T-helper 9 cell (primary cell): ENCODE results near the gene CGNL1.

Experiments
- DNase-seq: peaks from one replicate; pipeline ENCODE4 v3.0.0-alpha.2; 2020

The CGNL1 gene

DNA sequence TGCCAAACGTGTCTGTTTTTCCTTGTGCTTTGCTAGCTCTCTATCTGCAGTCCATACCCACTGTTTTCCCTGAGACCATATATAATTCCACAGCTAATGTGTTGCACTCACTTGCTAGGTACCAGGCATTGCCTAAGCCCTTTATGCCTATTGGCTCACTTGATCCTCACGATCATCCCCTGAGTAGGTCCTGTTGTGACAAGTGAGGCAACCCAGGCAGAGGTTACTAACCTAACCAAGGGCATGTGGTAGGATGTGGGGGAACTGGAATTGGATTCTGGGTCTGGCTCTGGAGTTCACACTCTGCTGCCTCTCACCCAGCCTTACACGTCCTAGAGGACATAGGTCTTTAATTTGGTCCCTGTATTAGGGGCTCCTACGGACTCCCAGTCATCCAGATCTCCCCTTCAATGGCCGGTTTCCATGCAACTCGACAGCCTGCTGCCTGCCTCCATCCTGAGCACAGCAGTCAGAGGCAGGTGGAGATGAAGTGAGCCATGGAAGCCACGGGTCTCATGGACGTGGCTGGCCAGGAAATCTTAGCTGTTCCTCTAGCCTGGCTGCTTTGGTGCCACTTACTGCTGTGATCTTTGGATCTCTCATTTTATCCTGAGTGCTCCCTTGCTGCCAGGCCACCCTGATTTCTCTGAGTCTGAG lies 176.5 kb downstream of the CGNL1 start:
- DNase-seq: no peak

GRCh38 chr15:57553526-57553925 lies 177.2 kb downstream of the CGNL1 start:
- no peak for DNase-seq

DNA sequence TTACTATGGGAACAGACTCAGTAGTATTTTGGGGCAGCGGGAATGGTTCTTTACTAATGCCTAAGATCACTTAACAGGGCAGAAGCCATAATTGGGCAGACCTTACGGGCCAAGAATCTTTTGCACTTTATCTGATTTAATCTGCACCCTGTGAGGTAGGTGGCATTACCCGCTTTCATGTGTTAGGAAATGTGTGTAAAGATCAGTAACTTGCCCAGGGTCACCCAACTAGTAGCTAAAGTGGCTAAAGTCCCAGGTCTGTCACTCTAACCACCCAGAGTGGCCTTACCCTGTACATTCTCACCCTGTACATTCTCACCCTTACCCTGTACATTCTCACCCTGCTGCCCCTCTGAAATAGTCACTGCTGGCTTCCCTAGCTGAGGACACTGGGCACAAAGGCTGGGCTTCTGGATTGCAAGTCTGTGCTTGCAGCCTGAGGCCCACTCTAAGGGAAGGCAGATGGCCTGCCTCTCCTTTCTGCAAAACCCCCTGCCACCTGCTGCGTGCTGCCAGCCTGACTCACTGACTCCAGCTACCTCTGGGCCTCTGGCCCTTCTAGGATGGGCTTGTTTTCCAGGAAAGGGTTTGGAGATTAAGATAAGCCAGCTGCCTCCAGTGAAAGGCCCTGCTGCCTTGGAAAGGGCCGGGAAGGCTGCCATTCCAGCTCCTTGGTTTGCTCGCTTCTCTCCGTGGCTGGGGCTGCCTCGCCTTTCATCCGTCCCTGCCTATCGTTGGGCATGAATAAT lies 177.9 kb downstream of the CGNL1 start:
- DNase-seq: no peak

DNA sequence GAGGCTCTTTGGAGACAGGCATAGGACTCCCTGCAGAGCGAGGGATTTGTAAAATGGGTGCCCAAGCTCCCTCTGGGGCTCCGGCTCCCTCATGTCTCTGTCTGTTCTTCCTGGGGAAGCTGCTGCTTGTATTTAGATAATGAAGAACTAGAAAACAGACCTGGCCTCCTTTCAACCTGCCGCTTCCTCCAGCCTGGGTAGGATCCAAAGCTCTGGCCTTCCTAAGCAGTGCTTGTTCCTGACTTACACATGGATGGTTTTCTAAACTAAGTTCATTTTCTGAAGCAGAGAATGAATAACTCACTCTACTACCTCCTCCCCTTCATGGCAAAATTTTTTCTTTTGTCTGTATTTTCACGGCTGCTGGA lies 178.5 kb downstream of the CGNL1 start:
- no peak for DNase-seq

GRCh38 chr15:57555270-57555669 lies 179.0 kb downstream of the CGNL1 start:
- no peak for DNase-seq

- DNase-seq: no peak
Measured at GRCh38 chr15:57556040-57556439, 179.7 kb downstream of the CGNL1 start.

DNA sequence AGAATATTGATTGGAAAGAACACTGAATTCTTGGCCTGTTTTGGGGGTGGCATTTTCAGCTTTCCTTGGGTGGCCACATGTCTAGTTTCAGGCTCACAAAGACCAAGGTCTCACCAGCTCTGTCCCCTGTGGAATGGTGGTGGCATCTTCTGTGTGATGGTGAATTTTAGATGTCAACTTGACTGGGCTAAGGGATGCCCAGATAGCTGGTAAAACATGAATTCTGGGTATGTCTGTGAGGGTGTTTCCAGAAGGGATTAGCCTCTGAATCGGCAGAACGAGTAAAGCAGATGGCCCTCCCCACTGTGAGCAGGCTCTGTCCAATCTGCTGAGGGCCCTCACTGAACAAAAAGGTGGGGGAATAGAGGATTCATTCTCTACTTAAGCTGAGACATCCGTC lies 181.0 kb downstream of the CGNL1 start:
- no peak for DNase-seq

GRCh38 chr15:57557810-57558209 lies 181.5 kb downstream of the CGNL1 start:
- DNase-seq: no peak

GRCh38 chr15:57559875-57560274 lies 183.6 kb downstream of the CGNL1 start:
- DNase-seq: peak; percentile 60

GRCh38 chr15:57561041-57561711 lies 184.9 kb downstream of the CGNL1 start:
- DNase-seq: peak; percentile 49

DNA sequence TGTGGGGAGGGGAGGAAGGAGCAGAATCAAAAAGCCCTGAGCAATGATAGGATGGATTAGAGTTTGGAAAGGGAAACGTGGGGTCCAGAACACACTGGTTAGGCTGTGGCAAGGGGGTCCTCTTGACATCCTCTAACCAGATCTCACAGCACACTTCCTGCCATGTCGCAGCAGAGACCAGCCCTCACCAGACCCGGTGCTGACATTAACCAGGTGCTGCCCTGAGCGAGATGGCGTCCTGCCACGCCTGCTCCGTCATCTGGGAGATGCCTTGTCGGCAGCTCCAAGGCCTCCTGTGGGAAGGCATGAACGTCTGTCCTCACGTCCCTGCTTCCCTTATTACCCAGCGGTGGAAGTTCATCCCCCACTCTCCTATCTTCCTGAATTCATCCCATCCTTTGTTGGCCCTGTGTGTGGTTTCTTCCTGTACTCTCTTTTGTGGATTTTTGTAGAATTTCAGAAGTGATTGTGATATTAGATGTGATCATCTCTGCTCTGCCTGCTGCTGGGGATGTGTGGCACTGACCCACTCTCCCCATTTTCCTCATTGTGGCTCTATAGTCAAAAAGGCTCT lies 186.0 kb downstream of the CGNL1 start:
- no peak for DNase-seq

- no peak for DNase-seq
Measured at GRCh38 chr15:57563416-57563815, 187.1 kb downstream of the CGNL1 start.

DNA sequence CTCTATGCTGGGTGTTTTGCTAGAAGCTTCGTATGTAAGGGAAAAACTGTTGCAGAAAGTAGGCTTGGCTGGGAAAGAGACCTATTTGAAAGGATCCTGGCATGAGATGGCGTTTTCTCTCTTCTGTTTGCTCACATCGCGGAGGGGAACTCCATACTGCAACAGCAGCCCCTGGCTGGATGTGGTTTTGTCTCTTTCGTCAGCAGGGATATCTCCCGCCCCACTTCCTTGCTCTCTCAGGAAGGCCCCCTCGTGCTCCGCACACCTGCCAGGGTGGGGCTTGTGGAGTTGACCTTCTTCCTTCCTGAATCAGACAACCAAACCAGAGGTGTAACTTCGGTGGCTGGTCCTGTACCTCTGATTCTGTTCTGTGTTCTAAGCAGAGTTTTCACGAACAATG lies 189.0 kb downstream of the CGNL1 start:
- DNase-seq: peak; percentile 16

DNA sequence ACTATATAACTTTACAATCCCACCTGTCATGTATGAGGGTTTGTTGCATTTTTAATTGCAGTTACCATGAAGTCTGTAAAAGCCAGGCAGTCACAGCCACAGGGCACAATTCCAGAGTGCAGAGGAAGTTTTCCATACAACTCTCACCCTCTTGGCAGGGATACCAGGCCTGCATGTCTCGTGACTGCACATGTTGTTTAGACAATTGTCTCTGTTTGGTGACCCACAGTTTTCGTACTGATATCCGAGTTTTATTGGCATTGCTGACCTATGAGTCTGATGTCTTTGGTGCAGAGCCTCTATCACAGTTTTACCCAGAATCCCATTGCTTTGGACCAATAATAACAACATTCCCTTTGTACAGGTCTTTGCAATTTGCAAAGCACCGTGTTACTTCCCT lies 190.5 kb downstream of the CGNL1 start:
- no peak for DNase-seq

DNA sequence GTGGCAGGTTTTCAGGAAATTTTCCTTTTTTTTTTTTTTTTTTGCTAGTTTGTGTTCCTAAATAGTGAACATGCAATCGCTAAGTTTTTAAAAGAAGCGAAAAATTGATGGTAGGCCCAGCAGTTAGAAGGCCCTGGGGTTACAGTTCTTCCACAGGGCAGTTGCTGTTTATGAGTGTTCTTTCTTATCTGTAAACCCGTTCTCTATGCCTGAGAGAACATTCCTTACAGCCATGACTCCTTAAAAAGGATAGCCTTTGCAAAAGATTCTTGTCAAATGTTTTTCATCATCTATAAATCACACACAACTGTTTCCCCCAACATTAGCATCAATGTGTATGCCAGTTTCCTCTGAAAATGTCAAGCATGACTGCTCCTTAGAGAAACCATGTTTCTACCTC lies 191.6 kb downstream of the CGNL1 start:
- DNase-seq: no peak

DNA sequence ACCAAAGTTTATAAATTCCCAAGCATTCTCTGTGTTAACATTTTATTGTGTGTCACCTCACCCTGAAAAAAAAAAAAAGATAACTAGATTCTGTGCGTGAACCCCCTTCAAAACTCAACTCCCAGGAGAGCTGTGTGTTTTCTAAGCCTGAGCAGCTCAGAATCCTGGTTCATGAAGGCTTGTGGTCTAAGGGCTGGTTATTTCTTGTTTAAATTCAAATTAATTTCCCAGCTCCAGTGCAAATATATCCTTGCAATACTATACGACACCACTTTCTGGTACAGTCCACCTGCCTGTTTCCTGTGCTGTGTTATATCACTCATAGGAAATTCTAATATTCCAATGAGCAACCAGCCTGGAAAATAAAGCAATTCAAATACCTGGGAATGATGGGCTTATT lies 192.0 kb downstream of the CGNL1 start:
- DNase-seq: no peak

GRCh38 chr15:57570340-57570739 lies 194.0 kb downstream of the CGNL1 start:
- no peak for DNase-seq

DNA sequence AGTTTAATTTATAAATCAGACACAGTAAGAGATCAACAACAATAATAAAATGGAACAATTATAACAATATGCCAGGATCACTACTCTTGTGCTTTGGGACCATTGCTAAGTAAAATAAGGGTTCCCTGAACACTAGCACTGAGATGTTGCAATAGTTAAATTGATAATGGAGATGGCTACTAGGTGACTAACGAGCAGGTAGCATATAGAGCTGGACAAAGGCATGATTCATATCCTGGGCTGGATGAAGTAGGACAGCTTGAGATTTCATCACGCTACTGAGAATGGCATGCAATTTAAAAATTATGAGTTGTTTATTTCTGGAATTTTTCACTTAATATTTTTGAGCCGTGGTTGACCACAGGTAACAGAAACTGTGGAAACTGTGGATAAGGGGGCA lies 194.7 kb downstream of the CGNL1 start:
- no peak for DNase-seq

DNA sequence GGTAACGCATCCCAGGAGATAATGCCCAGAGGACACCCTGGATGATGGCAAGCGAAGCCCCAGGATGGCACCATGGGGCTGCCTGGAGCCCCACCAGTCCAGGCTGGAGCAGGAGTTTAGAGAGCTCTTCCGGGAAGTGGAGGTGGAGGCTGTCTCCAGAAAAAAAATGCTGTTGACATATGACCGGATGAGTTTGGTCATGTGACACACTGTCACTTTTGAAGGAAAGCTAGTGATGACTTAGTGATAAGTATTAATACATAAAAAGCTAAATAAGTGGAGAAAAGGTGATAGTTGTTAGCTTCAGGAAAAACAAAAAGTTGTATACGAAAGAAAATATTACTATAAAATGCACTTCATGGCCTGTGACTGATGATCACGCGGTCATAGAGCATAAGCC lies 195.4 kb downstream of the CGNL1 start:
- no peak for DNase-seq

GRCh38 chr15:57572468-57572867 lies 196.2 kb downstream of the CGNL1 start:
- DNase-seq: no peak

- DNase-seq: no peak
Measured at GRCh38 chr15:57573151-57573550, 196.8 kb downstream of the CGNL1 start.

- no peak for DNase-seq
Measured at GRCh38 chr15:57575363-57575762, 199.1 kb downstream of the CGNL1 start.

- DNase-seq: no peak
Measured at GRCh38 chr15:57578288-57578900, 202.1 kb downstream of the CGNL1 start.
